Measurements from ENCODE around the gene MAP3K14.

MAP3K14 gene

DNA sequence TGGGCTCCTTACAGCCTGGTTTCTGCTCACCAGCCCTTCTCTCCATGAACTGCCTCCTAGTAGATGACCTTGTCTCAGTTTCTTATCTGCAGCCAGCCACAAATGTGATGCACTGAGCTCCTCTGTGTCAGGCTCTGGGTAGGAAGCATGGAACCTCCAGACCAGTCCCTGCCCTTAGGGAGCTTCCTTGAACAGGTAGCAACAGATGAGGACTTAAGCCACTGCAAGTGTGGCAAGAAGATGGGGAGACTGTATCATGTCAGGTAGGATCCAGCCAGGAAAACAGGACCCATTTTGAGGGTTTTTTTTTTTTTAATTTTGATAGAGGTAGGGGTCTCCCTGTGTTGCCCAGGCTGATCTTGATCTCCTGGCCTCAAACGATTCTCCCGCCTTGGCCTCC is 5.3 kb upstream of the MAP3K14 start:
- TF ChIP-seq, protein P1, sequence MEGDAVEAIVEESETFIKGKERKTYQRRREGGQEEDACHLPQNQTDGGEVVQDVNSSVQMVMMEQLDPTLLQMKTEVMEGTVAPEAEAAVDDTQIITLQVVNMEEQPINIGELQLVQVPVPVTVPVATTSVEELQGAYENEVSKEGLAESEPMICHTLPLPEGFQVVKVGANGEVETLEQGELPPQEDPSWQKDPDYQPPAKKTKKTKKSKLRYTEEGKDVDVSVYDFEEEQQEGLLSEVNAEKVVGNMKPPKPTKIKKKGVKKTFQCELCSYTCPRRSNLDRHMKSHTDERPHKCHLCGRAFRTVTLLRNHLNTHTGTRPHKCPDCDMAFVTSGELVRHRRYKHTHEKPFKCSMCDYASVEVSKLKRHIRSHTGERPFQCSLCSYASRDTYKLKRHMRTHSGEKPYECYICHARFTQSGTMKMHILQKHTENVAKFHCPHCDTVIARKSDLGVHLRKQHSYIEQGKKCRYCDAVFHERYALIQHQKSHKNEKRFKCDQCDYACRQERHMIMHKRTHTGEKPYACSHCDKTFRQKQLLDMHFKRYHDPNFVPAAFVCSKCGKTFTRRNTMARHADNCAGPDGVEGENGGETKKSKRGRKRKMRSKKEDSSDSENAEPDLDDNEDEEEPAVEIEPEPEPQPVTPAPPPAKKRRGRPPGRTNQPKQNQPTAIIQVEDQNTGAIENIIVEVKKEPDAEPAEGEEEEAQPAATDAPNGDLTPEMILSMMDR (IDR thresholded peaks at IDR 0.05; ENCODE audit: insufficient read depth, low read length, poor library complexity, severe bottlenecking), result no peak
- no peak for TF ChIP-seq EZH2phosphoT487 (conservative IDR thresholded peaks at IDR 0.05; ENCODE audit: low read length)
- Histone ChIP-seq H4K20me1 (ENCODE audit: low read depth, low read length) (no peaks in the 10 kb centered on the region), H3K9me2 (replicated peaks; ENCODE audit: insufficient read depth, low read length) (no peaks in the 10 kb centered on the region), H3K27ac (ENCODE audit: low read depth, low read length) (no peak overlapping the region), H3K4me3 (ENCODE audit: insufficient read depth, low read length, poor library complexity, severe bottlenecking) (no peak overlapping the region), H3K4me2 (ENCODE audit: low read depth, low read length, poor library complexity, severe bottlenecking) (no peak overlapping the region), H3K79me2 (ENCODE audit: insufficient read depth, low read length) (no peaks in the 10 kb centered on the region), H3K9me3 (ENCODE audit: insufficient read depth, low read length) (no peaks in the 10 kb centered on the region), H3K36me3 (ENCODE audit: low read length) (no peaks in the 10 kb centered on the region), H3K9ac (ENCODE audit: low read length) (no peak overlapping the region), H3F3A (ENCODE audit: insufficient read depth) (no peaks in the 10 kb centered on the region), H2AFZ (ENCODE audit: low read depth, low read length, severe bottlenecking) (no peak overlapping the region), H3K27me3 (ENCODE audit: low read length) (no peaks in the 10 kb centered on the region)

- peaks cover 4% of the 10 kb centered on the region for H3K79me2 ChIP-seq (ENCODE audit: insufficient read depth, low read length)
- H4K20me1 ChIP-seq (ENCODE audit: low read depth, low read length), result no peaks in the 10 kb centered on the region
- H3K27ac ChIP-seq (ENCODE audit: low read depth, low read length), result no peak overlapping the region
- TF ChIP-seq, protein P1 (IDR thresholded peaks at IDR 0.05; ENCODE audit: insufficient read depth, low read length, poor library complexity, severe bottlenecking), result no peak
- TF ChIP-seq EZH2phosphoT487 (conservative IDR thresholded peaks at IDR 0.05; ENCODE audit: low read length), result no peak
- H3K9ac ChIP-seq (ENCODE audit: low read length), result no peak overlapping the region
- H3K27me3 ChIP-seq (ENCODE audit: low read length), result no peaks in the 10 kb centered on the region
- no peaks in the 10 kb centered on the region for H3K36me3 ChIP-seq (ENCODE audit: low read length)
- H2AFZ ChIP-seq (ENCODE audit: low read depth, low read length, severe bottlenecking), result no peak overlapping the region
- H3K9me3 ChIP-seq (ENCODE audit: insufficient read depth, low read length), result no peaks in the 10 kb centered on the region
- no peak overlapping the region for H3K4me2 ChIP-seq (ENCODE audit: low read depth, low read length, poor library complexity, severe bottlenecking)
- H3K9me2 ChIP-seq (replicated peaks; ENCODE audit: insufficient read depth, low read length), result no peaks in the 10 kb centered on the region
- H3F3A ChIP-seq (ENCODE audit: insufficient read depth), result peaks cover 2% of the 10 kb centered on the region
- H3K4me3 ChIP-seq (ENCODE audit: insufficient read depth, low read length, poor library complexity, severe bottlenecking), result no peak overlapping the region
Measured at GRCh38 chr17:45320931-45321461, 4.2 kb upstream of the MAP3K14 start.

GRCh38 chr17:45320349-45320930 is 3.6 kb upstream of the MAP3K14 start:
- Histone ChIP-seq H3K27ac (ENCODE audit: low read depth, low read length) (no peak overlapping the region), H4K20me1 (ENCODE audit: low read depth, low read length) (no peaks in the 10 kb centered on the region; the same call in 1 of the 2 replicates), H3K9ac (ENCODE audit: low read length) (no peak overlapping the region), H2AFZ (ENCODE audit: low read depth, low read length, severe bottlenecking) (no peak overlapping the region), H3K36me3 (ENCODE audit: low read length) (no peaks in the 10 kb centered on the region), H3K27me3 (ENCODE audit: low read length) (no peaks in the 10 kb centered on the region), H3F3A (ENCODE audit: insufficient read depth) (peaks cover 7% of the 10 kb centered on the region), H3K9me3 (ENCODE audit: insufficient read depth, low read length) (no peaks in the 10 kb centered on the region), H3K4me3 (ENCODE audit: insufficient read depth, low read length, poor library complexity, severe bottlenecking) (no peak overlapping the region), H3K4me2 (ENCODE audit: low read depth, low read length, poor library complexity, severe bottlenecking) (no peak overlapping the region), H3K79me2 (ENCODE audit: insufficient read depth, low read length) (peaks cover 10% of the 10 kb centered on the region), H3K9me2 (replicated peaks; ENCODE audit: insufficient read depth, low read length) (no peaks in the 10 kb centered on the region)
- TF ChIP-seq, protein P1 (IDR thresholded peaks at IDR 0.05; ENCODE audit: insufficient read depth, low read length, poor library complexity, severe bottlenecking), result no peak
- TF ChIP-seq EZH2phosphoT487 (conservative IDR thresholded peaks at IDR 0.05; ENCODE audit: low read length), result no peak
